ENCODE data around the gene NLRX1.

Gene NLRX1

DNA sequence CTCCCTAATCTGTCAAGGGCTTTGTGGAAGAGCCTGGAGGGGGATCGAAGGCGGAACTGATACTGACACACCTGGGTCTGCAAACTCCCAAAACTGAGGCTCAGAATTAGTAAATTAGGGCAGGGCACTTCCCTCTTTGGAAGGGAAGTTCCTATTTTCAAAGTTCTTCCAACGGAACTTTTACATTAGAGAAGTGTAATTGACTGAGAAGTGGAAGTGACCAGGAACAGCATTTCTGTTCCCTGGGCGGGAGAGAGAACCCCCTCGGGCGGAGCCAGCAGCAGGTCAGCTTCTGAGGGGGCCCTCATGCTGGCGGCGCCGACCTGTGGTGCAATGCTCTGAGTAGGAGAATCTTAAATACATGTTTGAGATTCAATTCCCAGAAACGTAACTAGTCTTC lies 36.6 kb downstream of the NLRX1 start:
- peaks cover 16% of the 10 kb centered on the region for H3K36me3 ChIP-seq (ENCODE audit: control insufficient read depth, low read length)
- H3K4me2 ChIP-seq (ENCODE audit: low read length) = peak overlapping the region; percentile 89
- H3K9me2 ChIP-seq (replicated peaks; ENCODE audit: control insufficient read depth, low read length) = no peaks in the 10 kb centered on the region
- H3K4me1 ChIP-seq (ENCODE audit: control insufficient read depth, low read length) = peaks cover 36% of the 10 kb centered on the region
- peaks cover 39% of the 10 kb centered on the region for H3K79me2 ChIP-seq (ENCODE audit: control insufficient read depth, low read length)
- no peaks in the 10 kb centered on the region for H3K9me3 ChIP-seq (ENCODE audit: control insufficient read depth, insufficient read depth, low read length)
- peak overlapping the region; percentile 71 for H3K27ac ChIP-seq (ENCODE audit: low read depth, low read length)
- H3F3A ChIP-seq (ENCODE audit: control insufficient read depth, insufficient read depth) = peaks cover 27% of the 10 kb centered on the region
- H3K27me3 ChIP-seq (ENCODE audit: control insufficient read depth, low read length) = no peaks in the 10 kb centered on the region
- H3K4me3 ChIP-seq (ENCODE audit: low read length) = peak overlapping the region; percentile 100
- TF ChIP-seq, protein P1, sequence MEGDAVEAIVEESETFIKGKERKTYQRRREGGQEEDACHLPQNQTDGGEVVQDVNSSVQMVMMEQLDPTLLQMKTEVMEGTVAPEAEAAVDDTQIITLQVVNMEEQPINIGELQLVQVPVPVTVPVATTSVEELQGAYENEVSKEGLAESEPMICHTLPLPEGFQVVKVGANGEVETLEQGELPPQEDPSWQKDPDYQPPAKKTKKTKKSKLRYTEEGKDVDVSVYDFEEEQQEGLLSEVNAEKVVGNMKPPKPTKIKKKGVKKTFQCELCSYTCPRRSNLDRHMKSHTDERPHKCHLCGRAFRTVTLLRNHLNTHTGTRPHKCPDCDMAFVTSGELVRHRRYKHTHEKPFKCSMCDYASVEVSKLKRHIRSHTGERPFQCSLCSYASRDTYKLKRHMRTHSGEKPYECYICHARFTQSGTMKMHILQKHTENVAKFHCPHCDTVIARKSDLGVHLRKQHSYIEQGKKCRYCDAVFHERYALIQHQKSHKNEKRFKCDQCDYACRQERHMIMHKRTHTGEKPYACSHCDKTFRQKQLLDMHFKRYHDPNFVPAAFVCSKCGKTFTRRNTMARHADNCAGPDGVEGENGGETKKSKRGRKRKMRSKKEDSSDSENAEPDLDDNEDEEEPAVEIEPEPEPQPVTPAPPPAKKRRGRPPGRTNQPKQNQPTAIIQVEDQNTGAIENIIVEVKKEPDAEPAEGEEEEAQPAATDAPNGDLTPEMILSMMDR (IDR thresholded peaks at IDR 0.05; ENCODE audit: low read depth, low read length, poor library complexity, severe bottlenecking) = no peak
- no peak for TF ChIP-seq EZH2phosphoT487 (IDR thresholded peaks at IDR 0.05; ENCODE audit: borderline replicate concordance, low read length)
- H4K20me1 ChIP-seq (ENCODE audit: control insufficient read depth, insufficient read depth, low read depth, low read length) = 0 out of 2 replicates have a peak, but pooled peaks cover 6% of the 10 kb centered on the region

DNA sequence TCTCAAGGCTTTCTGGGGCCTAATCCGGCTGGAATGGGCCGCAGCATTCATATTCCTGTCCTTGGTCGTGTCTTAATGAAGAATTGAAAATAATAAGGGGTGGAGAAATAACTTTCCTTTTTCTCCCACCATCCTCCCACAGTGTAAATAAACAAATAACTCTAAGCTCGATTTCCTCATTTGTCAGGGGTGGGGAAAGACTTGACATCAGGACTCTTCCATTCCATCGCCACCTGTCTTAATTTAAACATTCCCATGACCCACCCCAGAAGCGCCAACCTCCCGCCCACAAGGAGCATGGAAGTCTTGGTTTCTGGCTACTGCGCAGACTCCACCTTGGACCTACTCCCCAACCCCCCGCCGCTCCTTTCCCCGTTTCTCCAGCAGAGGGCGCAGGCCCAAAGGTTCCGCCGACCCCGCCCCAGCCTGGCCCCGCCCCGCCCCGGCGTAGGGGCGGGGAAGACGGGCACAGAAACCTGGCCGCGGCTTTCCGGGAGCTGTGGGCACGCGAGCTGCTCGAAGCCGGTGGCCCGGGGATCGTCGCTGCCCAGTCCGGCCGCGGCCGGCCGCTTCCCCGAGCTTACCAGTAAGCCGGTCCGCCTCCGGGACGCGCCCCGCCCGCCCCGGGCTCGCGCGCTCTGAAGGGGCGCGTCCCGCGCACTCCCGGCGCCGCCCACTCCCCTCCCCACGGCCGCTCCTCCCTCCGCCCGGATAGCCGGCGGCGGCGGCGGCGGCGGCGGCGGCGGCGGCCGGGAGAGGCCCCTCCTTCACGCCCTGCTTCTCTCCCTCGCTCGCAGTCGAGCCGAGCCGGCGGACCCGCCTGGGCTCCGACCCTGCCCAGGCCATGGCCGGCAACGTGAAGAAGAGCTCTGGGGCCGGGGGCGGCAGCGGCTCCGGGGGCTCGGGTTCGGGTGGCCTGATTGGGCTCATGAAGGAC lies 37.3 kb downstream of the NLRX1 start, which contains the start of gene CBL:
Gene CBL, plus strand, starts transcription at position 766 of the 937 bp plus-strand sequence. Its CDS starts 79 bp downstream, at position 845.
- TF ChIP-seq, protein P1 (IDR thresholded peaks at IDR 0.05; ENCODE audit: low read depth, low read length, poor library complexity, severe bottlenecking) = peak; percentile 81
- no peak for TF ChIP-seq EZH2phosphoT487 (IDR thresholded peaks at IDR 0.05; ENCODE audit: borderline replicate concordance, low read length)
- 0 out of 2 replicates have a peak, but pooled peaks cover 6% of the 10 kb centered on the region for H4K20me1 ChIP-seq (ENCODE audit: control insufficient read depth, insufficient read depth, low read depth, low read length)

DNA sequence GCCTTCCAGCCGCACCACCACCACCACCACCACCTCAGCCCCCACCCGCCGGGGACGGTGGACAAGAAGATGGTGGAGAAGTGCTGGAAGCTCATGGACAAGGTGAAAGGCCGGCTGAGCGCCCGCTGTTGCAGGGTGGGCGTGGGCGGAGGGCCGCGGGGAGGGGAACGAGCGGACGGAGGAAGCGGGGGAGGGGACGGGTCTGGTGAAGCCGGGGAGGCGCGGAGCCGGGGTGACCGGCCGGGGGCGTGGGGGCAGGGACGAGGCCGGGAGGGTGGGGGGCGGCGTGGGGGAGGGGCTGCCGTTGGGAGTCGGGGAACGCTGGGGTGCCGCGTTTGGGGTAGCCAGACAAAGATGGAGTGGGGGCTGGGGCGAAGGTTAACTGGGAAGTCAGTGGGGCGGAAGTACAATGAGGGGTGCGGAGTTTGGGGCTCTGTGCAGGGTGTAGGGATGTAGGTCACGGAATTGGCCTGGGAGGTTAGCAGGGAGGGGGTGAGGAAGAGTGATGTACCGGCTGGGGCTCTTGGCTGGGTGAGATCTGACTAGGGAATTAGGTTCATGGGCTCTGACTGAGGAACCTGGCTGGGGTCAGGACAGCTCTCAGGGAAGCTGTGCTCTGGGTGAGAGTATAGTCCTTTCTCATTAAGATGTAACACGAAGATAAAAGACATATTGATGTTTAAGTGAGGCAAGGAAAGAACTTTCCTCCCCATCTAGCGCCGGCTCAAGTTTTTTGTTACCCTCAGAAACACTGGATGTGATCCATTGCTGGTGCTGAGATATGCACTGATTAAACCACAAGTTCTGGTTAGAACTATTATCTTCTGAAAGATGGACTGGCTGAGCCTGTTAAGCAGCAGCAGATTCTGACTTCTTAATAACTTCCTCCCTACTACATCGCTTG lies 38.2 kb downstream of the NLRX1 start:
- Histone ChIP-seq H3F3A (ENCODE audit: control insufficient read depth, insufficient read depth) (peaks cover 27% of the 10 kb centered on the region), H3K4me1 (ENCODE audit: control insufficient read depth, low read length) (peaks cover 36% of the 10 kb centered on the region), H3K4me2 (ENCODE audit: low read length) (peak overlapping the region; percentile 89), H3K9me2 (replicated peaks; ENCODE audit: control insufficient read depth, low read length) (no peaks in the 10 kb centered on the region), H4K20me1 (ENCODE audit: control insufficient read depth, insufficient read depth, low read depth, low read length) (0 out of 2 replicates have a peak, but pooled peaks cover 6% of the 10 kb centered on the region), H3K36me3 (ENCODE audit: control insufficient read depth, low read length) (peaks cover 16% of the 10 kb centered on the region), H3K4me3 (ENCODE audit: low read length) (peak overlapping the region; percentile 100), H3K27ac (ENCODE audit: low read depth, low read length) (peak overlapping the region; percentile 71), H3K27me3 (ENCODE audit: control insufficient read depth, low read length) (no peaks in the 10 kb centered on the region), H3K9me3 (ENCODE audit: control insufficient read depth, insufficient read depth, low read length) (no peaks in the 10 kb centered on the region), H3K79me2 (ENCODE audit: control insufficient read depth, low read length) (peaks cover 56% of the 10 kb centered on the region)
- TF ChIP-seq EZH2phosphoT487 (IDR thresholded peaks at IDR 0.05; ENCODE audit: borderline replicate concordance, low read length) = no peak
- TF ChIP-seq, protein P1 (IDR thresholded peaks at IDR 0.05; ENCODE audit: low read depth, low read length, poor library complexity, severe bottlenecking) = no peak

More for the DNA sequence above, 37.3 kb downstream of the NLRX1 start, which contains the start of gene CBL:
- H3K27me3 ChIP-seq (ENCODE audit: control insufficient read depth, low read length) = no peaks in the 10 kb centered on the region
- peaks cover 16% of the 10 kb centered on the region for H3K36me3 ChIP-seq (ENCODE audit: control insufficient read depth, low read length)
- peaks cover 27% of the 10 kb centered on the region for H3F3A ChIP-seq (ENCODE audit: control insufficient read depth, insufficient read depth)
- peaks cover 46% of the 10 kb centered on the region for H3K79me2 ChIP-seq (ENCODE audit: control insufficient read depth, low read length)
- H3K4me2 ChIP-seq (ENCODE audit: low read length) = peak within 1 kb of the TSS; percentile 89
- peak within 1 kb of the TSS; percentile 100 for H3K4me3 ChIP-seq (ENCODE audit: low read length)
- no peaks in the 10 kb centered on the region for H3K9me2 ChIP-seq (replicated peaks; ENCODE audit: control insufficient read depth, low read length)
- no peaks in the 10 kb centered on the region for H3K9me3 ChIP-seq (ENCODE audit: control insufficient read depth, insufficient read depth, low read length)
- peak within 1 kb of the TSS; percentile 71 for H3K27ac ChIP-seq (ENCODE audit: low read depth, low read length)
- peaks cover 36% of the 10 kb centered on the region for H3K4me1 ChIP-seq (ENCODE audit: control insufficient read depth, low read length)

All from DOHH2 (cell line).